Neuron (in vitro differentiated cells): Measurements from ENCODE around the gene ASB4.

Source experiments
- H2AFZ ChIP-seq: one replicate; pipeline ENCODE4 v1.6.1; 2013; ENCODE audit warnings: low read depth, mild to moderate bottlenecking, inconsistent platforms, low read length, moderate library complexity
- H3K27me3 ChIP-seq: one replicate; pipeline ENCODE4 v1.6.1; 2013; ENCODE audit warnings: low read length; ENCODE audit not compliant: insufficient read depth
- H3K36me3 ChIP-seq: one replicate; pipeline ENCODE4 v1.6.1; 2013; ENCODE audit warnings: low read length; ENCODE audit not compliant: insufficient read depth
- H3K4me1 ChIP-seq: one replicate; pipeline ENCODE4 v1.6.1; 2013; ENCODE audit warnings: low read length; ENCODE audit not compliant: insufficient read depth
- H3K4me3 ChIP-seq: 2 replicates; pipeline ENCODE4 v1.5.1; 2013; ENCODE audit warnings: mild to moderate bottlenecking, low read length, moderate library complexity
- H3K9me3 ChIP-seq: one replicate; pipeline ENCODE4 v1.6.1; 2013; ENCODE audit warnings: low read length

ASB4 gene

DNA sequence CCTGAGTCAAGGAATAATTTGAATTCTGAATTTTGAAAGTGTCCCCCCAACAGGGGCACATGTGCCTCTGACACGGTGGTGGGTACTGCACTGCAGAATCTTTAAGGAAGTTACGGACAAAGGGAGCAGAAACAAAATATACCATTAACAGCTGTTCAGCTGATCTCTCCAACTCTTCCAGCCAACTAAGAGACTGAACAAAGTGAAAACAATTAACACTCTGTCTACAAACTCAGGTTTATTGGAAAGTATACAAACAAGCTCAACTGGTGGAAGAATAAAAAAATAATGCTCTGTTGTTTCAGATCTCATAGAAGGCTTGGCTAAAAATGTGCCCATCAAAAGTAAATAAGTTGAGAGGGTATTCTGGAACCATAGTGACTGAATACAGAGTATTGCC, 34.4 kb downstream of the ASB4 start:
- H3K36me3 ChIP-seq = no peaks in the 10 kb centered on the region
- H3K9me3 ChIP-seq = no peaks in the 10 kb centered on the region
- no peaks in the 10 kb centered on the region for H3K27me3 ChIP-seq
- no peak overlapping the region for H2AFZ ChIP-seq
- H3K4me3 ChIP-seq = no peak overlapping the region
- H3K4me1 ChIP-seq = peaks cover 4% of the 10 kb centered on the region

DNA sequence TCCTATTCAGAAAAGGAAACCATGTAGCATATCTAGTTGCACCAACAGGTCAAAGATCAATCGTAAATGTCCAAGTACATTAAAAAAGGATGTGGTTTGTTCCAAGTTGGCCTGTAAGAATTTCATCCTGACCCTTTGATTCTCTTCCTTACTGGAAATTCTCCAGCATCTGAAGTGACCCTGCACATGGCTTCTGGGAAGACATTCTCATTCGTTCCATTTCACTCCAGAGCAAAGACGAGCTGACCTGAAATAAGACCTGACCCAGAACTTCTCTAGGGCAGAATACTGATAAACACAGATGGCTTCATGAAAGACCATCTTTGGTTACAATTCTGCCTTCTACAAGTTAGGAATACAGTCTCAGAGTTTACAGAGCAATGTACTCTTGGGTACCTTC, 39.8 kb downstream of the ASB4 start:
- Histone ChIP-seq H3K4me3 (no peak overlapping the region), H3K4me1 (peaks cover 9% of the 10 kb centered on the region), H3K9me3 (no peaks in the 10 kb centered on the region), H2AFZ (no peak overlapping the region), H3K36me3 (no peaks in the 10 kb centered on the region), H3K27me3 (no peaks in the 10 kb centered on the region)

DNA sequence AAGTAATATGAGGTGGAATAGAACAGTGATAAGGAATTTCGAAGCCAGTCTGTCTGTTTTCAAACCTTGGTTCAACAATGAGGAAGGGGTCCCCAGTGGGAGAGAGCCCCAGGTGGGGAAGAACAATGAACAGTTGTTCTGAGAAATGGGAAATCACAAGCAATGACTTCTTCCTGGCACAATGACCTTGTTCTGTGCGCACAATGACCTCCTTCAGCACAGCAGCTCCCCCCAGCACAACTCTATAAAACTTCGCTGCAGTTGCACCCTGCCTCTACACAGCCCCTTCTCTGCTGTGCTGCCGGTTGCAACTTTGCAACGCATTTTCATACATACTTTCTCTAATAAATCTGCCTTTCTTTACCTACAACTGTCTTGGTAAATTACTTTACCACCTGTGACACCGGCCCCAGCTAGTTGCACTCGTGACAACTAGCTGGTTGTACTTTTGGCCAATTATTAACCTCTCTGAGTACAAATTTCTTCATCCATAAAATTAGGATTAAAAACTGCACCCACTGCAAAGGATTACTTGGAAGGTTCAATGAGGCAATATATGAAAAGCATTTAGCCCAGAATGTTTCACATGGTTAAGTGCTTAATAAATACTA, 40.5 kb downstream of the ASB4 start:
- Histone ChIP-seq H3K4me1 (peaks cover 9% of the 10 kb centered on the region), H3K9me3 (no peaks in the 10 kb centered on the region), H2AFZ (no peak overlapping the region), H3K27me3 (no peaks in the 10 kb centered on the region), H3K4me3 (no peak overlapping the region), H3K36me3 (no peaks in the 10 kb centered on the region)

DNA sequence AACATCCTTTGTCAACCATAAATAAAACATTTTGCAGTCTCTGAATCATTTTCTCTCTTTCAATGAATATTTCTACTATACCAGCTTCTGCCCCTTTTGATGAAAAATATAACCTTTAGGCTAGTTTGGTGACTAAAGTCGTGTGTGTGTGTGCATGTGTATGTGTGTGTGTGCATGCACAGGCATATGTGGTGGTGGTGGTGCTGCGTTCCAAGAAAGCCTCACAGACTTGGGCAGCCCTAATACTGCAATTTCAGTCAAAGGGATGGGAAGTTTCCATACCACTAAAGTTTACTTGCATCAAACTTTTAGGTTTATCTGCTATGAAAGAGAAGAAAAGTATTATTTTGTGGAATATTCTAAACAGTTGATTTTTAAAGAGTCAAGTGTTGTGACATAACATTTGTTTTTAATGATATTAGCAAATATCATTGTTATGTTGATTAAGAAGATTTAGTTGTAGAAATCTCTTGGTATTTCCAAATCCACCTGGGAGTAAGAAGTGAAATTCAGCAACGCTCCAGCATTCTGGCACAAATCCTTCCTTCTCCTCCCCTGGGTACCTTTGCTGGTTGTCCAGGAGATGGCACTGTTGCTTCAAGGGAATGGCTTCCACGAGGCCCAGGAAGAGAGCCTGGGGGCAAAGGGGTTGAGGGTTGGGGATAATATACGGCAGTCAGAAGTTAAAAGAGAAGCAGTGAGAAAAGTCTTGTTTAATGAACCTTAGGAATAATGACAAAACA, 41.5 kb downstream of the ASB4 start:
- no peaks in the 10 kb centered on the region for H3K36me3 ChIP-seq
- H3K9me3 ChIP-seq = no peaks in the 10 kb centered on the region
- H3K4me3 ChIP-seq = no peak overlapping the region
- peaks cover 9% of the 10 kb centered on the region for H3K4me1 ChIP-seq
- H2AFZ ChIP-seq = no peak overlapping the region
- H3K27me3 ChIP-seq = no peaks in the 10 kb centered on the region

DNA sequence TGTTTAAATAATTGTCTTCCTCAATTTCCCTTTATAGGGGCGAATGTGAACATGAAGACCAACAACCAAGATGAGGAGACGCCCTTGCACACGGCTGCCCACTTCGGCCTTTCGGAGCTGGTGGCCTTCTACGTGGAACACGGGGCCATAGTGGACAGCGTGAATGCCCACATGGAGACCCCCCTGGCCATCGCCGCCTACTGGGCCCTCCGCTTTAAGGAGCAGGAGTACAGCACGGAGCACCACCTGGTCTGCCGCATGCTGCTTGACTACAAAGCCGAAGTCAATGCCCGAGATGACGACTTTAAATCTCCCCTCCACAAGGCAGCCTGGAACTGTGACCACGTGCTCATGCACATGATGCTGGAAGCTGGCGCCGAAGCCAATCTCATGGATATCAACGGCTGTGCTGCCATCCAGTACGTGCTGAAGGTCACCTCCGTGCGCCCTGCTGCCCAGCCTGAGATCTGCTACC, 42.1 kb downstream of the ASB4 start:
- Histone ChIP-seq H3K9me3 (no peaks in the 10 kb centered on the region), H3K4me3 (no peak overlapping the region), H2AFZ (no peak overlapping the region), H3K36me3 (no peaks in the 10 kb centered on the region), H3K27me3 (no peaks in the 10 kb centered on the region), H3K4me1 (peaks cover 9% of the 10 kb centered on the region)

- Histone ChIP-seq H3K4me3 (no peak overlapping the region), H3K4me1 (peaks cover 9% of the 10 kb centered on the region), H3K36me3 (no peaks in the 10 kb centered on the region), H2AFZ (no peak overlapping the region), H3K27me3 (no peaks in the 10 kb centered on the region), H3K9me3 (no peaks in the 10 kb centered on the region)
These were observed 44.0 kb downstream of the ASB4 start for GRCh38 chr7:95529701-95530100.

GRCh38 chr7:95530881-95531280, 45.1 kb downstream of the ASB4 start:
- Histone ChIP-seq H3K27me3 (no peaks in the 10 kb centered on the region), H2AFZ (no peak overlapping the region), H3K4me1 (peaks cover 9% of the 10 kb centered on the region), H3K4me3 (no peak overlapping the region), H3K36me3 (no peaks in the 10 kb centered on the region), H3K9me3 (no peaks in the 10 kb centered on the region)

- H3K9me3 ChIP-seq = no peaks in the 10 kb centered on the region
- H3K4me1 ChIP-seq = peaks cover 3% of the 10 kb centered on the region
- no peak overlapping the region for H3K4me3 ChIP-seq
- H3K27me3 ChIP-seq = no peaks in the 10 kb centered on the region
- no peaks in the 10 kb centered on the region for H3K36me3 ChIP-seq
- H2AFZ ChIP-seq = no peak overlapping the region
These were observed 46.0 kb downstream of the ASB4 start for GRCh38 chr7:95531605-95532219.

GRCh38 chr7:95534796-95535195, 49.1 kb downstream of the ASB4 start:
- no peaks in the 10 kb centered on the region for H3K9me3 ChIP-seq

GRCh38 chr7:95535662-95536061, 49.9 kb downstream of the ASB4 start:
- Histone ChIP-seq H3K4me1 (no peaks in the 10 kb centered on the region), H3K4me3 (no peak overlapping the region), H3K36me3 (no peaks in the 10 kb centered on the region), H3K9me3 (no peaks in the 10 kb centered on the region), H2AFZ (no peak overlapping the region), H3K27me3 (no peaks in the 10 kb centered on the region)

More at GRCh38 chr7:95534796-95535195, 49.1 kb downstream of the ASB4 start:
- Histone ChIP-seq H3K4me1 (no peaks in the 10 kb centered on the region), H3K4me3 (no peak overlapping the region), H2AFZ (no peak overlapping the region), H3K27me3 (no peaks in the 10 kb centered on the region), H3K36me3 (no peaks in the 10 kb centered on the region)

- Histone ChIP-seq H2AFZ (no peak overlapping the region), H3K27me3 (no peaks in the 10 kb centered on the region), H3K36me3 (no peaks in the 10 kb centered on the region), H3K4me1 (no peaks in the 10 kb centered on the region), H3K4me3 (no peak overlapping the region), H3K9me3 (no peaks in the 10 kb centered on the region)
These were observed 51.0 kb downstream of the ASB4 start for GRCh38 chr7:95536656-95537311.

DNA sequence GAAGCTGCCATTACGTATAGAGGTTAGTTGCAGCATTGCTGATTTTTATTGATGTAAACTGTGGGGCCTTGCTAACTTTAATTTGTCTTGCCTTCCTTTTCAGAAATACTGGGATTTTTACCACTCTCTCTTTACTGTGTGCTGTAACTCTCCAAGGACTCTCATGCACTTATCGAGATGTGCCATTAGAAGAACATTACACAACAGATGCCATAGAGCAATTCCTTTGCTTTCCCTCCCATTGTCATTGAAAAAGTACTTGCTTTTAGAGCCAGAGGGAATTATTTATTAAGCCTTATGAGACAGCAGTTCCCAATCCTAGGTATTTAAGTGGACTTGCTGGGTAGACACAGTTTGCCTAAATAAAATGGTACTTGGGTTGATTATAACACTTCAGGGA, 51.7 kb downstream of the ASB4 start:
- no peaks in the 10 kb centered on the region for H3K36me3 ChIP-seq
- H2AFZ ChIP-seq = no peak overlapping the region
- H3K4me1 ChIP-seq = no peaks in the 10 kb centered on the region
- H3K27me3 ChIP-seq = no peaks in the 10 kb centered on the region
- H3K9me3 ChIP-seq = no peaks in the 10 kb centered on the region
- no peak overlapping the region for H3K4me3 ChIP-seq

- H3K9me3 ChIP-seq = no peaks in the 10 kb centered on the region
- H3K27me3 ChIP-seq = no peaks in the 10 kb centered on the region
- no peak overlapping the region for H3K4me3 ChIP-seq
- no peaks in the 10 kb centered on the region for H3K36me3 ChIP-seq
- H2AFZ ChIP-seq = no peak overlapping the region
- no peaks in the 10 kb centered on the region for H3K4me1 ChIP-seq
These were observed 53.7 kb downstream of the ASB4 start for GRCh38 chr7:95539426-95539825.
